ENCODE results near the gene SLC37A2. TPM values are rescaled to one million over a fixed set of nuclear protein-coding genes. Genes with fewer than 3 reads are reported as not detected.
"Not testable (repeated sequence)": the region's sequence is repeated elsewhere in the genome, so short reads cannot be mapped to it uniquely, and the experiment has no call there.

SLC37A2 gene
- total and polyA plus RNA-seq, 3 experiments from 2014 or later, result 0.33 to 2.0 (median 1.5) TPM

GRCh38 chr11:125088576-125089455 is 25.7 kb downstream of the SLC37A2 start:
- no peaks in the 10 kb centered on the region for H3K27me3 ChIP-seq (ENCODE audit: insufficient read depth, low read length, poor library complexity, severe bottlenecking)
- DNase-seq, result no peak
- H3K9me3 Mint-ChIP-seq, result no peaks in the 10 kb centered on the region
- no peaks in the 10 kb centered on the region for H3K4me1 Mint-ChIP-seq
- no peak overlapping the region for H3K4me3 Mint-ChIP-seq
- no peak overlapping the region for H3K4me3 ChIP-seq (ENCODE audit: low read length)
- H3K36me3 ChIP-seq (ENCODE audit: insufficient read depth, low read length), result no peaks in the 10 kb centered on the region
- ChIA-PET POLR2A (no interaction called here), CTCF (interaction anchor here (3.8 kb wide), 1 partner anchor 53 kb away, joined by 21 read pairs; no protein-coding TSS in a partner anchor)
- H3K9me3 ChIP-seq (ENCODE audit: low read length), result no peaks in the 10 kb centered on the region
- no peaks in the 10 kb centered on the region for H3K4me1 ChIP-seq (ENCODE audit: insufficient read depth, low read length)
- H3K36me3 Mint-ChIP-seq, result peaks cover 0 to 10% (median under 1%) of the 10 kb centered on the region in 3 donors
- no peak overlapping the region for H3K27ac ChIP-seq (ENCODE audit: low read depth, low read length)
- peaks cover 2 to 3% of the 10 kb centered on the region in 2 donors for H3K27me3 Mint-ChIP-seq
- peak overlapping the region in 1 of 8 donors; percentile 72 for H3K27ac Mint-ChIP-seq

DNA sequence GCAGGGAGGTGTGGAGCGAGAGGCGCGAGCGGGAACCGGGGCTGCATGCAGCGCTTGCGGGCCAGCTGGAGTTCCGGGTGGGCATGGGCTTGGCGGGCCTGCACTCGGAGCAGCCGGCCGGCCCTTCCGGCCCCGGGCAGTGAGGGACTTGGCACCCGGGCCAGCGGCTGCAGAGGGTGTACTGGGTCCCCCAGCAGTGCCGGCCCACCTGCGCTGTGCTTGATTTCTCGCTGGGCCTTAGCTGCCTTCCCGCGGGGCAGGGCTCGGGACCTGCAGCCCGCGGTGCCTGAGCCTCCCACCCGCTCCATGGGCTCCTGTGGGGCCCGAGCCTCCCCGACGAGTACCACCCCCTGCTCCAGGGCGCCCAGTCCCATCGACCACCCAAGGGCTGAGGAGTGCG is 26.4 kb downstream of the SLC37A2 start:
- CTCF ChIA-PET, result interaction anchor here (3.8 kb wide), 1 partner anchor 52 kb away, joined by 21 read pairs; no protein-coding TSS in a partner anchor
- H3K36me3 ChIP-seq (ENCODE audit: insufficient read depth, low read length); H3K27me3 Mint-ChIP-seq; POLR2A ChIA-PET; H3K4me1 Mint-ChIP-seq; H3K4me1 ChIP-seq (ENCODE audit: insufficient read depth, low read length); H3K9me3 Mint-ChIP-seq; H3K27ac Mint-ChIP-seq; H3K9me3 ChIP-seq (ENCODE audit: low read length); H3K4me3 ChIP-seq (ENCODE audit: low read length); H3K36me3 Mint-ChIP-seq; H3K4me3 Mint-ChIP-seq; DNase-seq; H3K27me3 ChIP-seq (ENCODE audit: insufficient read depth, low read length, poor library complexity, severe bottlenecking); H3K27ac ChIP-seq (ENCODE audit: low read depth, low read length): not testable (repeated sequence)

DNA sequence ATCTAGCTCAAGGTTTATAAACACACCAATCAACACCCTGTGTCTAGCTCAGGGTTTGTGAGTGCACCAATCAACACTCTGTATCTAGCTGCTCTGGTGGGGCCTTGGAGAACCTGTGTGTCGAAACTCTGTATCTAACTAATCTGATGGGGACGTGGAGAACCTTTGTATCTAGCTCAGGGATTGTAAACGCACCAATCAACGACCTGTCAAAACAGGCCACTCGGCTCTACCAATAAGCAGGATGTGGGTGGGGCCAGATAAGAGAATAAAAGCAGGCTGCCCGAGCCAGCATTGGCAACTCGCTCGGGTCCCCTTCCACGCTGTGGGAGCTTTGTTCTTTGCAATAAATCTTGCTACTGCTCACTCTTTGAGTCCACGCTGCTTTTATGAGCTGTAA is 27.0 kb downstream of the SLC37A2 start:
- CTCF ChIA-PET, result interaction anchor here (1.0 to 3.8 kb wide), 3 partner anchors 21 to 52 kb away, joined by 3 to 21 read pairs (median 17); partner anchors contain the start of gene TMEM218
- H3K27ac Mint-ChIP-seq, result peak overlapping the region in 1 of 8 donors; percentile 33
- H3K27me3 Mint-ChIP-seq; POLR2A ChIA-PET; H3K4me1 Mint-ChIP-seq; H3K36me3 ChIP-seq (ENCODE audit: insufficient read depth, low read length); H3K27me3 ChIP-seq (ENCODE audit: insufficient read depth, low read length, poor library complexity, severe bottlenecking); H3K4me1 ChIP-seq (ENCODE audit: insufficient read depth, low read length); DNase-seq; H3K4me3 ChIP-seq (ENCODE audit: low read length); H3K9me3 Mint-ChIP-seq; H3K4me3 Mint-ChIP-seq; H3K9me3 ChIP-seq (ENCODE audit: low read length); H3K27ac ChIP-seq (ENCODE audit: low read depth, low read length); H3K36me3 Mint-ChIP-seq: not testable (repeated sequence)

DNA sequence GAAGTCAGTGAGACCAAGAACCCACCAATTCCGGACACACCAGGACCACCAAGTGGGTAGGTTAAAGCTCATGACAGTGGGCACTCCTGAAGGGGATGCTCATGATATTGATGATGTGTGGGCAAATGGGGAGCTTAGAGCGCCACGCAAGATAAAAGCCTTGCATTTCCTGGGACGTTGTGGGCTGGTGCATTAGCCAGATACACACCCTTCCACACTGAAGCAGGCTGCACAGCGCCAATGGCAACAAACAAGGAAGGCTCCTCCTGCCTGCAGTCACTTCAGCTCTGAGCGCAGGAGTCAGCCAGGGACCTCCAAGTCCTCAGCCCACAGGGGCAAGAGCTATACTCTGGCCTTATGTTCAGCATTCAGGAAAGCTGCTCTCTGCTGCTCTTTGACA is 27.7 kb downstream of the SLC37A2 start:
- CTCF ChIA-PET, result interaction anchor here (0.8 to 3.8 kb wide), 9 partner anchors 20 to 90 kb away, joined by 3 to 21 read pairs (median 3); partner anchors contain the start of gene TMEM218
- Histone ChIP-seq H3K9me3 (ENCODE audit: low read length) (no peaks in the 10 kb centered on the region), H3K27ac (ENCODE audit: low read depth, low read length) (no peak overlapping the region), H3K36me3 (ENCODE audit: insufficient read depth, low read length) (no peaks in the 10 kb centered on the region), H3K4me3 (ENCODE audit: low read length) (no peak overlapping the region), H3K27me3 (ENCODE audit: insufficient read depth, low read length, poor library complexity, severe bottlenecking) (no peaks in the 10 kb centered on the region), H3K4me1 (ENCODE audit: insufficient read depth, low read length) (no peaks in the 10 kb centered on the region)
- H3K4me1 Mint-ChIP-seq, result no peaks in the 10 kb centered on the region
- peak overlapping the region in 1 of 8 donors; percentile 33 for H3K27ac Mint-ChIP-seq
- POLR2A ChIA-PET, result no interaction called here
- no peaks in the 10 kb centered on the region for H3K9me3 Mint-ChIP-seq
- H3K27me3 Mint-ChIP-seq, result no peaks in the 10 kb centered on the region
- H3K36me3 Mint-ChIP-seq, result peaks cover 0 to 14% (median 7%) of the 10 kb centered on the region in 3 donors
- DNase-seq, result no peak
- H3K4me3 Mint-ChIP-seq, result no peak overlapping the region

DNA sequence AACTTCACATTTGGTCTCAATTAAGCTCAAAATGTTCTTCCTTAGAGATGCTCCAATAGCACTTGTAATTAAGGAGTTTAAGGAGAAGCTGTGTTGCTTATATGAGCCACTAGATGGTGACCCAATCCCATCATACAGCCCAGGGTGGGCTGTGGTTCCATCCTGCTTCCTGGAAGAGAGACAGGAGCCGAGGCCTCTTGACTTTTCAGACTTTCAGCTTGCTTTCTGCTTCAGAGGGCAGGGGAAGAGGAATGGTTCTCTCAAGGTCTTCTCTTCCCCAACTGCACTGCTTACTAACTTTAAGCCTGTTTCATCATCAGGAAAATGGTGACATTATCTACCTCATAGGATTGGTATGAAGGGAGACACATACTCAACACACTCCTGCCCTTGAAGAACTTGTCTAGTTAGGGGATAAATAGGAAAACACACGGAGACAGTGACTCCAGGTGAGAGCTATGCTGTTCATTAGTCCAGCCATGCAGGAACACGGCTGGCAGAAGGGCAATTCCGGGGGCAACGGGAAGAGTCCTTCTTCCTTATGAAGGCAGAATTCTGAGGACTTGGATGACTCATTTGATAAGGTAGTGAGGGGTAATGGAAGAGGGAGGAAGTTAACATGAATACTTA is 28.3 kb downstream of the SLC37A2 start:
- no peak overlapping the region for H3K27ac ChIP-seq (ENCODE audit: low read depth, low read length)

DNA sequence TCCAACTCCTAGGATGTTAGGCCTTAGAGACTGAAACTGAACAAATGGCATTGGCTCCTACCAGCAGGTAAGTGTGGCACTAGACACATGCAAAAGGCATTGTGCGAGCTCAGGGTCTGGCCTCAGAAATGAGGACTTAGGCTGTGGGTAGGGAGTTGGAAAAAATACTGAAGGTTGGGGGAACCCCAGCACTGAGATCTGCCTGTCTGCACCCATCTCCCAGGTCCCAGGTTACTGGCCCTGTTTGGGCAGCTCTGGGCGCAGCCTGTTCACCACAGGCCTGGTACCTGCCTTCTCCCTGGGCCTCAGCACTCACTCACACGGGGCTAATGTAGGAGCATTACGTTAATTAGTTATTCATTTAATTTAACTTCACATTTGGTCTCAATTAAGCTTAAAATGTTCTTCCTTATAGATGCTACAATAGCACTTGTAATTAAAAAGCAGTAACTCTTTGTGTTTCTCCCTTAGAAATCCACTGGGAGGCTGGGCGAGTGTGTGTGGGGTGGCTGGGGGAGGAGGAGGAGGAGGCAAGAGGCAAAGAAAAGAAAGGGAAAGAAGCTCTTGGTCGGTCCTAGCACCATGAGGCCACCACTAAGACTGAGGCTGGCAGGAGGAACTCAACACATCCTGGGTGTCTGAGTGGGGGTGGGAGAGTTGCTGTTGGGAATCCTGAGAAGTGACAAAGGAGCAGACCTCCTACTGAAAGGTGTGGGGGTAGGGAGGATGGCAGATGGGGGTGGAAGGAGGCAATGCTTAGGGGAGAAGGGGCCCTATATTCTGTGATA is 29.0 kb downstream of the SLC37A2 start:
- Histone ChIP-seq H3K36me3 (ENCODE audit: insufficient read depth, low read length) (no peaks in the 10 kb centered on the region), H3K9me3 (ENCODE audit: low read length) (no peaks in the 10 kb centered on the region), H3K27me3 (ENCODE audit: insufficient read depth, low read length, poor library complexity, severe bottlenecking) (no peaks in the 10 kb centered on the region), H3K4me1 (ENCODE audit: insufficient read depth, low read length) (no peaks in the 10 kb centered on the region), H3K4me3 (ENCODE audit: low read length) (no peak overlapping the region), H3K27ac (ENCODE audit: low read depth, low read length) (no peak overlapping the region)
- H3K4me3 Mint-ChIP-seq, result no peak overlapping the region
- no peaks in the 10 kb centered on the region for H3K9me3 Mint-ChIP-seq
- no peaks in the 10 kb centered on the region for H3K27me3 Mint-ChIP-seq
- H3K36me3 Mint-ChIP-seq, result peaks cover 4 to 26% (median 17%) of the 10 kb centered on the region in 3 donors
- no peaks in the 10 kb centered on the region for H3K4me1 Mint-ChIP-seq
- DNase-seq, result no peak
- peak overlapping the region in 2 of 8 donors; percentile 53 to 82 for H3K27ac Mint-ChIP-seq
- ChIA-PET CTCF (interaction anchor here (1.4 to 3.8 kb wide), 6 partner anchors 19 to 88 kb away, joined by 3 to 21 read pairs (median 4); partner anchors contain the start of gene TMEM218), POLR2A (no interaction called here)

More for the DNA sequence above, 28.3 kb downstream of the SLC37A2 start:
- Mint-ChIP-seq H3K4me1 (no peaks in the 10 kb centered on the region), H3K9me3 (no peaks in the 10 kb centered on the region), H3K36me3 (peaks cover 0 to 19% (median 12%) of the 10 kb centered on the region in 3 donors), H3K27ac (peak overlapping the region in 2 of 8 donors; percentile 53 to 60), H3K27me3 (no peaks in the 10 kb centered on the region), H3K4me3 (no peak overlapping the region)
- H3K4me3 ChIP-seq (ENCODE audit: low read length), result no peak overlapping the region
- peak in 1 of 5 donors; percentile 13 for DNase-seq
- no peaks in the 10 kb centered on the region for H3K9me3 ChIP-seq (ENCODE audit: low read length)
- no peaks in the 10 kb centered on the region for H3K27me3 ChIP-seq (ENCODE audit: insufficient read depth, low read length, poor library complexity, severe bottlenecking)
- H3K36me3 ChIP-seq (ENCODE audit: insufficient read depth, low read length), result no peaks in the 10 kb centered on the region
- CTCF ChIA-PET, result interaction anchor here (0.8 to 3.8 kb wide), 9 partner anchors 19 to 89 kb away, joined by 3 to 21 read pairs (median 3); partner anchors contain the start of gene TMEM218
- no peaks in the 10 kb centered on the region for H3K4me1 ChIP-seq (ENCODE audit: insufficient read depth, low read length)
- POLR2A ChIA-PET, result no interaction called here

- H3K4me3 Mint-ChIP-seq, result no peak overlapping the region
- peaks cover 4 to 31% (median 21%) of the 10 kb centered on the region in 3 donors for H3K36me3 Mint-ChIP-seq
- CTCF ChIA-PET, result interaction anchor here (2.4 kb wide), 1 partner anchor 18 kb away, joined by 17 read pairs; the partner anchor contains the start of gene TMEM218
Measured at GRCh38 chr11:125092669-125093068, 29.6 kb downstream of the SLC37A2 start.

More at GRCh38 chr11:125092669-125093068, 29.6 kb downstream of the SLC37A2 start:
- Histone ChIP-seq H3K36me3 (ENCODE audit: insufficient read depth, low read length) (no peaks in the 10 kb centered on the region), H3K27me3 (ENCODE audit: insufficient read depth, low read length, poor library complexity, severe bottlenecking) (no peaks in the 10 kb centered on the region), H3K4me3 (ENCODE audit: low read length) (no peak overlapping the region), H3K27ac (ENCODE audit: low read depth, low read length) (no peak overlapping the region), H3K4me1 (ENCODE audit: insufficient read depth, low read length) (no peaks in the 10 kb centered on the region), H3K9me3 (ENCODE audit: low read length) (no peaks in the 10 kb centered on the region)
- Mint-ChIP-seq H3K27me3 (no peaks in the 10 kb centered on the region), H3K4me1 (no peaks in the 10 kb centered on the region), H3K27ac (peak overlapping the region in 1 of 8 donors; percentile 44), H3K9me3 (no peaks in the 10 kb centered on the region)
- POLR2A ChIA-PET, result no interaction called here
- DNase-seq, result no peak
